ENCODE measurements around the gene ECD.

Gene ECD

GRCh38 chr10:73166972-73167371 is 836 bp downstream of the ECD start:
- no peak for DNase-seq (ENCODE audit: low spot score)
- no peak for TF ChIP-seq CTCF (IDR thresholded peaks at IDR 0.05; ENCODE audit: borderline replicate concordance, control extremely low read depth, extremely low read depth, insufficient read depth, missing control alignments)

GRCh38 chr10:73163096-73163495 is 4.7 kb downstream of the ECD start:
- in situ Hi-C loops (cut with MboI; ENCODE audit: low sequenced_read_pairs, unreplicated experiment), result loop anchor here (25.0 kb wide), 1 partner anchor 801 kb away; the partner anchor contains the start of gene DNAJB12
- no peak for DNase-seq (ENCODE audit: low spot score)
- no peak for TF ChIP-seq CTCF (IDR thresholded peaks at IDR 0.05; ENCODE audit: borderline replicate concordance, control extremely low read depth, extremely low read depth, insufficient read depth, missing control alignments)

More at GRCh38 chr10:73166972-73167371, 836 bp downstream of the ECD start:
- in situ Hi-C loops (cut with MboI; ENCODE audit: low sequenced_read_pairs, unreplicated experiment), result loop anchor here (25.0 kb wide), 1 partner anchor 805 kb away; the partner anchor contains the start of gene DNAJB12

GRCh38 chr10:73161662-73162061 is 6.1 kb downstream of the ECD start:
- in situ Hi-C loops (cut with MboI; ENCODE audit: low sequenced_read_pairs, unreplicated experiment), result loop anchor here (25.0 kb wide), 1 partner anchor 799 kb away; the partner anchor contains the start of gene DNAJB12
- no peak for TF ChIP-seq CTCF (IDR thresholded peaks at IDR 0.05; ENCODE audit: borderline replicate concordance, control extremely low read depth, extremely low read depth, insufficient read depth, missing control alignments)
- no peak for DNase-seq (ENCODE audit: low spot score)

GRCh38 chr10:73161079-73161478 is 6.7 kb downstream of the ECD start:
- in situ Hi-C loops (cut with MboI; ENCODE audit: low sequenced_read_pairs, unreplicated experiment), result loop anchor here (25.0 kb wide), 1 partner anchor 799 kb away; the partner anchor contains the start of gene DNAJB12
- no peak for TF ChIP-seq CTCF (IDR thresholded peaks at IDR 0.05; ENCODE audit: borderline replicate concordance, control extremely low read depth, extremely low read depth, insufficient read depth, missing control alignments)

GRCh38 chr10:73159038-73159648 is 8.7 kb downstream of the ECD start:
- DNase-seq (ENCODE audit: low spot score), result peak; percentile 51
- in situ Hi-C loops (cut with MboI; ENCODE audit: low sequenced_read_pairs, unreplicated experiment), result loop anchor here (25.0 kb wide), 1 partner anchor 797 kb away; the partner anchor contains the start of gene DNAJB12
- TF ChIP-seq CTCF (IDR thresholded peaks at IDR 0.05; ENCODE audit: borderline replicate concordance, control extremely low read depth, extremely low read depth, insufficient read depth, missing control alignments), result peak; percentile 50

More at GRCh38 chr10:73161079-73161478, 6.7 kb downstream of the ECD start:
- no peak for DNase-seq (ENCODE audit: low spot score)

- no peak for TF ChIP-seq CTCF (IDR thresholded peaks at IDR 0.05; ENCODE audit: borderline replicate concordance, control extremely low read depth, extremely low read depth, insufficient read depth, missing control alignments)
- in situ Hi-C loops (cut with MboI; ENCODE audit: low sequenced_read_pairs, unreplicated experiment), result loop anchor here (25.0 kb wide), 1 partner anchor 794 kb away; the partner anchor contains the start of gene DNAJB12
- no peak for DNase-seq (ENCODE audit: low spot score)
These were observed 11.8 kb downstream of the ECD start for GRCh38 chr10:73156054-73156453.

All from GM13976 (cell line).